NCI-H446 treated with DMSO at 0.1 percent for 48 hours (cell line): ENCODE measurements around the gene SH3TC2.
"Not testable (repeated sequence)": the region's sequence is repeated elsewhere in the genome, so short reads cannot be mapped to it uniquely, and the experiment has no call there.

Experiments
- DNase-seq: peaks from one replicate; lab custom pipeline; 2025; lab: John Stamatoyannopoulos, UW

SH3TC2 gene

DNA sequence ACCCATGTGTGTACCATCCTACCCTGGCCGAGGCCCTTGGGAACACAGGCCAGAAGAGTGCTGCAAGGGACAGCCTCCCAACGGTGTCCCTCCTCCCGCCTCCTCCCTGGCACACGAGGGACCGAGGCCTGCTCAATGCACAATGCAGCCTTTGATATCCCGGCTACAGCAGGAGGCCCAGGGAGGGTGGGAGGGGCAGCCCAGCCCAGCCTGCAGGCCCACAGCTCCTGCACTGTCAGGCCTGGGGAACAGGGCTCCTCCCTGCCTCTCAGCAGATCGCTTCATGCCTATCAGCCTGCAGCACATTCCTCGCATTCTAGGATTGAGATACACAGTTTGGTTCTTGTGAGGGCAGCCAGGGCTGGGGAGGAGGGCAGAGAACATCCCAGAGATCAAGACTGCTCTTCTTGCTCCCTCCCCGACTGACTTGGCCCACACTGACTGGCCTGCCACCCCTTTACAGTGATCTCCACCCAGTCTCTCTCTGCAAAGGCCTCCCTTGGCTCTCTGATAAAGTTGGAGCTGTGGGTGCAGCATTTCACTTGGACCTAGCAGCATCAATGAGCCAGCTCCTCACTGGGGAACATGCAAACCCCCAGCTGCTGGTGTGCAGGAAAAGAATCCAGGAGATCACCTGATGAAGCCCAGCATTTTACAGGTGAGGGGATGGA is at the start of gene SH3TC2:
SH3TC2 (minus strand) TSS at position 46 of the 671 bp plus-strand sequence; CDS start at position 6, 40 bp downstream.
- no peak for DNase-seq

DNA sequence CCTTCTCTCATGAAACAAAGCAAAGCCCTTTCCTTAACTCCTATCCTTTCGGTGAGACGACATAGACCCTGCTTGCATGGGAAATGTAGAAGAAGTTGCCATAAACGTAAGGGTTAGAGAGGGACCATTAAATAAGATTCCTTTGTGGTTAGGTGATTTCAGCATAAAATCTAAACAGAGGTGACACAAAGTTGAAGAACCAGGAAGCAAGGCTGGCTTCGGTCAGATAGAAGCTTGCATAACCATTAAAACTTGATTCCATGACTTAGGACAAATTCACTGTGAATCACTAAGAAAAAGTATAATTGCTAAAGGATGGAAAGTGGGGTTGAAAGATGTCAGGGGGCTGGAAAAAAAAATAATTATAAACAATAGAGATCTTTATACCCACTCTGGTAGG is 47.5 kb upstream of the SH3TC2 start:
- DNase-seq: no peak

DNA sequence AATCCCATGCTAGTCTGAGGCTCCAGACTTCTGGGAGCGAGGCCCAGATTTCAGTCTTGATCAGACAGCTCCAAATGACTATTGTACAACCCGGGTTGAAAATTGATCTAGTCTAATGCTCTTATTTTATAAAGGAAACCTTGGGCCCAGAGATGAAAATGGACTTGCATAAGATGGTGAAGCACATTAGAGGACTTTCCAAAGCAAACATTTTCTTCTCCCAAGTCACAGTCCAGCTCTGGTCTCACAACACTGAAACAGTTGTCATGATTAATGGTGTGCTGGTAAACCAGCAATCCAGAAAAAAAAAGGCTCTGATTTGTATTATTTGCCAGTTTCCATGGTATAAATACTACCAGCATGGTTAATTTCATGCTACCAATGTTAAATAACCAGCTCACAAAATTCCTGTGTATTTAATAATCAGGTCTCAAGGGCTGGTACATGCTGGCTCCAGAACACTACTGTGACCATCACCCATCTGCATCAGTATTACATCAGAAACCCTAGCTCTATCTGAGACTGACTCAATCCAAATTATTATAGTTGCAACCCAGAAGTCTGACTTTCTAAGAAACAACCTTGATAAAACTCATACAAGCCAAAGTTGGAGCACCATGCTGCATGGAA is 45.9 kb upstream of the SH3TC2 start:
- DNase-seq: no peak

DNA sequence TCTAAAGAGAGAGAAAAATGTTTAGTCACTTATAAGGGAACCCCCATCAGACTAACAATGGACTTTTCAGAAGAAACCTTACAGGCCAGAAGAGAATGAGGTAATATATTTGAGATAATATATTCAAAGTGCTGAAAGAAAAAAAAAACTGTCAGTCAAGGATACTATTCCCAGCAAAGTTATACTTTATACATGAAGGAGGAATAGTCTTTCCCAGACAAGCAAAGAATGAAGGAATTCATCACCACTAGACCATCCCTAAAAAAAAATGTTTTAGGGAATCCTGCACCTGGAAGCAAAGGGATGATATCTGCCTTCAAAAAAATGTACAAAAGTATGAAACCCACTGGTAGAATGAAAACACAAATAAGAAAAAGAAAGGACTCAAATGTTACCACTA is 37.5 kb upstream of the SH3TC2 start:
- no peak for DNase-seq

DNA sequence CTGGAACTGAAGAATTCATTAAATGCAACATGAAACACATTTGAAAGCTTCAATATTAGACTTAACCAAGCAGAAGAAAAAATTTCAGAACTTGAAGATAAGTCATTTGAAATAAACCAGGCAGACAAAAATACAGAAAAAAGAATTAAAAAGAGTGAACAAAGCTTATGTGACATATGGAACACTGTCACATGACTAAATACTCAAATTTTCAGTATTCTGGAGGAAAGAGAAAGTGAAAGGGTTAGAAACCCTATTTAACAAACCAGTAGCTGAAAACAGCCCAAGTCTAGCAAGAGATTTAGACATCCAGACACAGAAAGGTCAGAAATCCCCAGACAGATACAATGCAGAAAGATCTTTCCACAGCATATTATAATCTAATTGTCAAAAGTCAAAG is 37.1 kb upstream of the SH3TC2 start:
- no peak for DNase-seq

DNA sequence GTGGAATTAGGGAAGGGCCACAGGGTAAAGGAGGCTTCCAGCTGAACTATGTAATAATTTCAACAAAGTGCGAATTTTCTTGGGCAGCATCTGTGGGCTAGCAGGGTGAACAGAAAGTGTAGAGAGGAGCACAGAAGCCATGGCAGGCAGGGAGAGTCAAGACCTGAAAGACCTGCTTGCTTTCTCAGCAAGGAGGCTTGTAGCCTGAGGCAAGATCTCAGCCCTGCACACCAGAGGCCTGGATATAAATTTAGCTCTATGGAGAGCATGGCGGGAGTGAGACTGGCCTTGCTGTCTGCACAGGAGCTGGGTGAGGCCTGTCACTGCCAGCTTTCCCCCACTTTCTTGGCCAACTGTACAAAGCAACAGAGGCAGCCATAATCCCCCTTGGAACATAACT is 32.1 kb upstream of the SH3TC2 start:
- DNase-seq: no peak

DNA sequence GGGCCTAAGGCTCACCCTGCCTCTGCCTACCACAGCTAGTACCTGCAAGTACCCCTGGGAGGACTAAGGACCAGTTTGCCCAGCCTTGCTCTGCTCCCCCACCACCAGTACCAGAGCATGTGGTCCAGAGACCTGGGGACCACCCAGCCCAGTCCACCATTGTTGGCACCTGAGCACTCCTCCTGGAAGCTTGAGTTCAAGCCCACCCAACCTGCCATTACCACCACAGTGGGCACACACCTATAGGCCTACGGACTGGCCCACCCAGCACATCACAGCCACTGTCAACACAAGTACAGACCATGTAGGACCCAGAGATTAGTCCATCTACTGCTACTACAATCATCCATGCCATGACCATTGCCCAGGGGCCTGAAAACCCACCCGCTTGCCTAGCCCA is 30.8 kb upstream of the SH3TC2 start:
- DNase-seq: no peak

DNA sequence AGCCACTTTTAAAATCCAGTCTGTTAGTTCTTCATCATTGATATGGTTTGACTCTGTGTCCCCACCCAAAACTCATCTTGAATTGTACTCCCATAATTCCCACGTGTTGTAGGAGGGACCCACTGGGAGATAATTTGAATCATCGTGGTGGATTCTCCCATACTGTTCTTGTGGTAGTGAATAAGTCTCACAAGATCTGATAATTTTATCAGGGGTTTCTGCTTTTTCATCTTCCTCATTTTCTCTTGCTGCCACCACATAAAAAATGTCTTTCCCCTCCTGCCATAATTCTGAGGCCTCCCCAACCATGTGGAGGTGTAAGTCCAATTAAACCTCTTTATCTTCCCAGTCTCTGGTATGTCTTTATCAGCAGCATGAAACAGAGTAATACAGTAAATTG is 26.9 kb upstream of the SH3TC2 start:
- DNase-seq: no peak

DNA sequence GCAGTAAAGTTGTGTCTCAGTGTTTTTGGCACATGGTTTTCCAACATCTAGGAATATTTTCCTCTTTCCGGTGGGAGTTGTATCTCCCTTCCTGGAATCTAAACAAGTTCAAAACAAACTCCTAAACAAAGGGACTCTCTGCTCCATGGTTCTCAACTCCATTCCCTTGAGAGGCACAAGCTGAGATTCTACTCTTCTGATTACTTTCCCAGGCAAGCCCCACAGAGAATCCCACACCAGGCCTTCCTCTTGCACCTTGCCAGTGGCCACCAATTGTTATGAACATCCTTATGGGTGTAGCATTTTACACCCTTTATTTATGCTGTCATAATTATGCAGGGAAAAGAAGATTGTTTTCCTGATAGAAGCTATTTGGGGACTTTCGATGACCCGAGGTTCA is 25.8 kb upstream of the SH3TC2 start:
- DNase-seq: no peak

DNA sequence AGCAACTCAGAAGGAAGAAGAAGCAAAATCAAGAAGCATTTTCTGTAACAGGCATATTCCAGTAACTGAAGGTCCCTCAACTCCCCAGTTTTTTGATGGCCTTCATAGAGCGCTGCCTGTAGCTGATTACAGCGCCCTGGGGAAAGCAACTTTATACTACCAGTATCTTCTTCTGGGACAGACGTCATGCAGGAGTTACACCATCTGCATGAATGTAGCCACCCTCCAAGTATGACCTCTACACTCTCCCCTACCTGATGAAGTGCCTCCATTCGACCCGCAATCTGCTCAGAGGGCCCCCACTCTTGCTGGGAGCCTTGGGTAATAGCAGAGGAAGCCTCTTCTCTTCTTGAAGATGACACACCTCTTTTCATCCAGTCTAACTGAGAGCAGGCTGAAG is 21.0 kb upstream of the SH3TC2 start:
- DNase-seq: no peak

DNA sequence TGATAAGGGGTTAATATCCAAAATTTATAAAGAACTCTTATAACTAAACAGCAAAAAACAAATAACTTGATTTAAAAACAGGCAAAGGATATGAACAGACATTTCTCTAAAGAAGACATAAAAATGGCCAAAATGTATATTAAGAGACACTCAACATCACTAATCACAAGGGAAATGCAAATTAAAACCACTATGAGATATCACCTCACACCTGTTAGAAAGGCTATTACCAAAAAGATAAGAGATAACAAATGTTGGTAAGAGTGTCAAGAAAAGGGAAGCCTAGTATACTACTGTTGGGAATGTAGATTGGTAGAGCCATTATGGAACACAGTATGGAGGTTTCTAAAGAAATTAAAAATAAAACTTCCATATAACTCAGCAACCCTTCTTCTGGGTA is 19.4 kb upstream of the SH3TC2 start:
- no peak for DNase-seq

DNA sequence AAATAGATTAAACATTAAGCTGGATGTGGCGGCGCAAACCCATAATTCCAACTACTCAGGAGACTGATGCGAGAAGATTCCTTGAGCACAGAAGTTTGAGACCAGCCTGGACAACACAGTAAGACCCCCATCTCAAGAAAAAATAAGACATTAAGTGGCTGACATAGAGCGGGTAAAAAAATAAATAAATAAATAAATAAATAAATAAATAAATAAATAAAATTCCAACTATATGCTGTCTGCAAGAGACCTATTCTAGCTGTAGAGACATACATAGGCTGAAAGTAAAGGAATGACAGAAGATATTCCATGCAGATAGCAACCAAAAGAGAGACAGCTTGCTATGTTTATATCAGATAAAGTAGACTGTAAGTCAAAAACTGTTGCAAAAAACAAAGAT is 17.4 kb upstream of the SH3TC2 start:
- DNase-seq: no peak

DNA sequence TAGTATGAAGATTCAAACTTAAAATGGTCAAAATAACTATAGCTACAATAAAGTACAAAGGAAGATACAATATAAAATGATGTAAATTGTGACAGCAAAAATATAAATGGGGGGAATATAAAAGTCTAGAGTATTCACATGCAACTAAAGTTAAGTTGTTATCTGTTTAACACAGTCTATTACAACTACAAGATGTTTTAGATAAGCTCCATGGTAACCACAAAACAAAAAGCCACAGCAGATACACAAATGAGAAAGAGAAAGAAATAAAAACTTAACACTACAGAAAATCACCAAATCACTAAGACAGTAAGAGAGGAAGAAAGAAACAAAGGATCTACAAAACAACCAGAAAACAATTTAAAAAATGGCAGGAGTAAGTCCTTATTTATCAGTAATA is 17.0 kb upstream of the SH3TC2 start:
- no peak for DNase-seq

DNA sequence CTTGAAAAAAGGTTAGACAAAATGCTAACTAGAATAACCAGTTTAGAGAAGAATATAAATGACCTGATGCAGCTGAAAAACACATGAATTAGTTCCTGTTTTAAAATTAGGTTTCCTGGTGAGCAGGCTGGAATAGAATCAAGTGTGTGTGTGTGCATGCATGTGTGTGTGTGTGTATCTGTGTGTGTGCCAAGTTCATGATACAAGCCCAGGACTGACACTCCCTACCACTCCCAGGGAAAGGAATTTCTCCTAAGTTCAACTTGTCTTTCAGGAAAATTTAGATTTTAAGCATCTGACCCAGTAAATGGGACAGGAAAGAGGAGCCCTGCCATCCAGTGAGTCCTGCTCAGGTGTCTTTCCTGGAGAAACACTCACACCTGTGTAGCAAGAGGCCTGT is 11.2 kb upstream of the SH3TC2 start:
- not testable (repeated sequence) for DNase-seq

DNA sequence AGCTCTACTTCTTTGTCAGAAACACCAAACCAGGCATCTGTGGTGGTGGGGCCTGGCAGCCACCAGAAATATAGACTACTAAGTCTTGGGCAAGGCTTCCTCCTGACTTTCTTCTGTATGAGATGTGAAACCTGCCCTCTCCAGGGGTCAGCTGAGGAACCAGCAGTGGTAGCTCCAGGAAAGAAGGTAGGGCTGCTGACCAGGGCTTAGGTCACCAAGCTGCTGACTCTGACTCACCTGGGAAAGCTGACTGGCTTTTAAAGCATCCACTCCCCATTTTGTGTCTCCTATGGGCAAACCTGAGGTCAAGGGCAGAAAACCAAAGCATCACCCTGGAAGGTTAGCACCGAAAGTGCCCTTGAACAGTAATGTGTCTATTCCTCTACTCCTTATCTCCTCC is 10.4 kb upstream of the SH3TC2 start:
- no peak for DNase-seq

DNA sequence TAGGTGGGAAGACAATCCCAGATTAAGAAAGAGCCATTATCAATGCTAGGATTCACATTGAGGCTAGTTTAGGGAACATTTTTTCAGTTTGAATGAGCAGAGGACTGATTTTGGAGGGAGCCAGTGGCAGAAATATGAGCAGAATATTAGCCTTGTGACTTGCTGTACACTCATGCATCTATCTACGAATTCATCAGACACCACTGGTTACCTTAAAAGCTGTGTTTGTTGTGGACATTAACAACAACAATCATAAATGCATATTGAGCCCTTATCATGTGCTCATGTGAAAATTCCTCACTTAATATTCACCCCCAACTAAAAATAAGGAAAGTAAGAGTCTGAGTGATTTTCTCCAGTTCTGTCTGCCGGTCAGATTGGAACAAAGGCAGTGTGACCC is 9.9 kb upstream of the SH3TC2 start:
- no peak for DNase-seq

DNA sequence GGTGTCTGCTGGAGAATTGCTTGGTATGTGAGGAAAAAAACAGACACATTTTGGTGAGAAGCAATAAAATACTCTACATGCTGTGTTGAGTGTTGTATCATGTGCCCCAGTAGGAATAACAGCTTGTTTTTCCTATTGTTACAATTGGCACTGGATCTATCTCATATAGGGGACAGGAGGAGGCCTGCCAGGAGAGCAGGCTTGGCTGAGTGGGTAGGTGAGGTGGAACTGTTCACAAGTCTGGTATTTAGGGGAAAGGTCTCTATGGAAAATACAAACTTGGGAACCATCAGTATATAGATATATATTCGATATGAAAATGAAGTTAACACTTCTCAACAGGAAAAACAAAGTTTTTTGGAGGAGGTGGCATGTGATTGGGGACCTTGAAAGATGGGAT is 9.5 kb upstream of the SH3TC2 start:
- DNase-seq: no peak

DNA sequence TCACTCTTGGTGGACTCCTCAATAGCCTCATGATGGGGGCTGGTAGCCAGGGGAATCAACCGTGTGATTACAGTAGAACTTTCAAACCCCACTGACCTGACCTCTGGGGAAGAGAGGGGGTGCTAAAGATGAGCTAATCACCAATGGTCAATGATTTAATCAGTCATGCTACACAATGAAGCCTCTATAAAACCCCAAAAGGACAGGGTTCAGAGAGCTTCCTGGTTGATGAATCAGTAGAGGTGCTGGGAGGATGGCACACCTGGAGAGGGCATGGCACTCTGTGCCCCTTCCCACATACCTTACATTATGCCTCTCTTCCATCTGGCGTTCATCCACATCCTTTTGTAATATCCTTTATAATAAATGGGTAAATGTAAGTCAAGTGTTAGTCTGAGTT is 8.9 kb upstream of the SH3TC2 start:
- DNase-seq: no peak

DNA sequence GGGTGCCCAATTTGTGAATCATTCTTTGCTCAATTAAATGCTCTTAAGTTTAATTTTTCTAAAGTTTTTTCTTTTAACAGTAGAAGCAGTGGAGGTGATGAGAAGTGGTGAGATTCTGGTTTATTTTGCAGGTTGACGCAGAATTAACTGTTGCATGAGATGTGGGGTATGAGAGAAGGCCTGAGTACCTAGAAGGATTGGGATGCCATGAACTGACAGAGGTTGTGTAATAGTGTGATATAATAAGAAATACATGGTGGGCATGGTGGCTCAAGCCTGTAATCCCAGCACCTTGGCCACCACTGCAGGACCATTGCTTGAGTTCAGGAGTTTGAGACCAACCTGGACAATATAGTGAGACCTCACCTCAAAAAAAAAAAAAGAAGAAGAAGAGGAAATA is 8.4 kb upstream of the SH3TC2 start:
- no peak for DNase-seq

DNA sequence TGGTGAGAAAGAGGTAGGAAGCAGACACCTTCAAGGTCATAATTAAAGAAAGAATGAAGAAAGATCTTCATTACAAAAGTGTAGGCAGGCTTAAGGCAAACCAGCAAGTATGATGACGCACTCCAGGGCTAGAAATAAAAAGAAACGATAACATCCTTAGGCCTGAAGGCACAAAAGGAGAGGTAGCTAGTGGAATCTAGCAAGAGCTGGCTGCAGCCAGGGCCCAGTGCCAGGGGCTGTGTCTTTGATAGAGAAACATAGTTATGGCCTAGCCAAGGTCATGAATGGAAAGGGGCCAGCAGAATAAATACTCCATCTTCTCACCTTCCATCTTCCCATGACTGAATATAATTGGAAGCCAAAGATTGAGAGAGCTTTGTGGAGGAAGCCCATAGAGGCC is 6.8 kb upstream of the SH3TC2 start:
- DNase-seq: no peak

DNA sequence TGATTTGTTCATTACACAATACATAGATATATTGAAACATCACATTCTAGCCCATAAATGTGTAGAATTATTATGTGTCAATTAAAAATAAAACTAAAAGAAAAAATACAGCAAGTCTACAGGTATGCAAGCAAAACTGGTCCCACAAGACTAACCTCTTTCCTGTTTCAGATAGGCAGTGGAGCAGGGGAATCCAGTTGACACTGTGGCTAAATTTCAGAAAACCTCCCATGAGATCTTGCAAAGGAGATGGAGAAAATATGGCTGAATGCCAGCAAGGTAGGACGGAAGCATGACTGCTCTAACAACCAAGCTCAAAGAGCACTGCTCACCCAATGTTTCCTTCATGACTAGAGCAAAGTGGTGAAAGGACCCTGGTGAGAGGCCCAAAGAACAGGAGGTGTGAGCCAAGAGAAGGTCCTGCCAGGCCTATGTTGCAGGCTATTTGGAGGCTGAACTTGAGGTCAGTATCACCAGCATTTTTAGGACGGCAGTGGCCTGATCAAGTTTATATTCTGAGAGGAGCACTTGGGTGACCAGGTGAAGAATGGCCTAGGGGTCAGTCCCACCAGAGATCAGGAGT is 1.1 kb upstream of the SH3TC2 start:
- DNase-seq: no peak

DNA sequence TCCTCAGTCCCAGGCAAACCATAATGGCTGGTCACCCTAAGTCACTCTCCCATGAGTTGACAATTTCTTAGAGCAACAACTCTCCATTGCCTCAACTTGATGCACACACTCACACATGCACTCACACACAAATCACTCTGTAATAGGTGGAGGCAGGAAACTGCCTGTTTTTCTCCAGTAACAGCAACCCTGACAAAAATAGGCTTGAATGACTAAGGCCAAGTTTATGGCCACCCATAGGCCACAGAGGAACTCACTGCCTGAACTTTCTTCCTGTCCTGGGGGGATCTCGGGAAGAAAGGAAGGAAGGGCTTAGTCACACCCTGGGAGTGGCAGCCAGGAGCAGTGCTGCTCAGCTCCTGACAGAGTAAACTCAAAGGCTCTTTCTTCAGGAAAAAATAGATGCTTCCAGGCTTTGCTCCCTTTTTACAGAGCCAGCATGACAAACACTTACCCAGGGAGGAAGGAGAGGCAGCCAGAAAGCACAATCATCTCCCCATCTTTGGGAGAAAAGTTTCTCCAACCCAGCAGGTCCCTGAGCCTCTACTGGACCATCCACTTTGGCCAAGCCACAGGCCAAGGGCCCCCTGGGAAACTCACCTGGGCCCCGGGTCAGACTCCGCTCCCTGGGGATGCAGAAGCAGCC is 368 bp downstream of the SH3TC2 start:
- no peak for DNase-seq

DNA sequence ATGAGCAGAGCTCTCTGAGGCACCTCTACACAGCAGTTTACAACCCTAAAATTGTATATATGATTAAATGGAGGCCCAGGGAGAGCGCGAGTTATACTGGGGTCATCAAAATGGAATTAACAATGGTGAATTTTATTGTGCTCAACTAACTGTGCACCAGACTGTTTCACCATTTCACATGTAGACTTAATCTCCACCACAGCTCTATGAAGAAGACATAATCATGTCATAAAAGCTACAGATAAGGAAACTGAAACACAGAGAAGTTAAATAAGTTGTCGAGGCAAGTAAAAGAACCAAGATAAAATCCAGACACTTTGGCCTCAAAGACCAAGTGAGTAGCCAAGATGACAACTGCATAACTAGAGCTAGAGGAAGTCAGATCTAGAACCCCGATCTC is 1.5 kb downstream of the SH3TC2 start:
- no peak for DNase-seq
